Measurements from ENCODE around the gene C9orf78.
A peak's percentile ranks its signal among the peaks of the same experiment; 100 is the strongest.
"Not testable (repeated sequence)": the region's sequence is repeated elsewhere in the genome, so short reads cannot be mapped to it uniquely, and the experiment has no call there.

C9orf78 gene

GRCh38 chr9:129786481-129786880, 48.6 kb downstream of the C9orf78 start:
- no peak for DNase-seq
- no peaks in the 10 kb centered on the region for H3K9me3 ChIP-seq (replicated peaks; ENCODE audit: insufficient read depth, low read length)
- no peak overlapping the region for H3K4me2 ChIP-seq (ENCODE audit: low read depth, low read length)
- H3K27ac ChIP-seq (ENCODE audit: low read length): no peak overlapping the region
- H4K20me1 ChIP-seq (ENCODE audit: insufficient read depth, low read length): no peaks in the 10 kb centered on the region
- no peaks in the 10 kb centered on the region for H3F3A ChIP-seq (ENCODE audit: insufficient read depth, low read length)
- no peaks in the 10 kb centered on the region for H3K79me2 ChIP-seq (ENCODE audit: low read length)
- no peak overlapping the region for H3K4me3 ChIP-seq (ENCODE audit: low read length)
- H2AFZ ChIP-seq (ENCODE audit: low read length): no peak overlapping the region
- no peaks in the 10 kb centered on the region for H3K36me3 ChIP-seq (replicated peaks; ENCODE audit: insufficient read depth, low read length)
- TF ChIP-seq, protein P1, sequence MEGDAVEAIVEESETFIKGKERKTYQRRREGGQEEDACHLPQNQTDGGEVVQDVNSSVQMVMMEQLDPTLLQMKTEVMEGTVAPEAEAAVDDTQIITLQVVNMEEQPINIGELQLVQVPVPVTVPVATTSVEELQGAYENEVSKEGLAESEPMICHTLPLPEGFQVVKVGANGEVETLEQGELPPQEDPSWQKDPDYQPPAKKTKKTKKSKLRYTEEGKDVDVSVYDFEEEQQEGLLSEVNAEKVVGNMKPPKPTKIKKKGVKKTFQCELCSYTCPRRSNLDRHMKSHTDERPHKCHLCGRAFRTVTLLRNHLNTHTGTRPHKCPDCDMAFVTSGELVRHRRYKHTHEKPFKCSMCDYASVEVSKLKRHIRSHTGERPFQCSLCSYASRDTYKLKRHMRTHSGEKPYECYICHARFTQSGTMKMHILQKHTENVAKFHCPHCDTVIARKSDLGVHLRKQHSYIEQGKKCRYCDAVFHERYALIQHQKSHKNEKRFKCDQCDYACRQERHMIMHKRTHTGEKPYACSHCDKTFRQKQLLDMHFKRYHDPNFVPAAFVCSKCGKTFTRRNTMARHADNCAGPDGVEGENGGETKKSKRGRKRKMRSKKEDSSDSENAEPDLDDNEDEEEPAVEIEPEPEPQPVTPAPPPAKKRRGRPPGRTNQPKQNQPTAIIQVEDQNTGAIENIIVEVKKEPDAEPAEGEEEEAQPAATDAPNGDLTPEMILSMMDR (IDR thresholded peaks at IDR 0.05; ENCODE audit: low read length): no peak
- no peak for TF ChIP-seq EZH2phosphoT487 (IDR thresholded peaks at IDR 0.05; ENCODE audit: low read length)
- TF ChIP-seq EZH2 (optimal IDR thresholded peaks at IDR 0.05; ENCODE audit: low read depth, low read length): no peak
- no peaks in the 10 kb centered on the region for H3K4me1 ChIP-seq (ENCODE audit: low read length)
- no peak overlapping the region for H3K9ac ChIP-seq (ENCODE audit: low read length)
- no peaks in the 10 kb centered on the region for H3K9me2 ChIP-seq (replicated peaks; ENCODE audit: insufficient read depth, low read length)
- H3K27me3 ChIP-seq (replicated peaks; ENCODE audit: insufficient read depth, low read length): peaks cover 76% of the 10 kb centered on the region

GRCh38 chr9:129785866-129786265, 49.2 kb downstream of the C9orf78 start:
- H3K9me3 ChIP-seq (replicated peaks; ENCODE audit: insufficient read depth, low read length): no peaks in the 10 kb centered on the region
- no peak overlapping the region for H3K4me3 ChIP-seq (ENCODE audit: low read length)
- H3K9ac ChIP-seq (ENCODE audit: low read length): no peak overlapping the region
- H3K36me3 ChIP-seq (replicated peaks; ENCODE audit: insufficient read depth, low read length): no peaks in the 10 kb centered on the region
- no peaks in the 10 kb centered on the region for H3F3A ChIP-seq (ENCODE audit: insufficient read depth, low read length)
- no peak overlapping the region for H3K4me2 ChIP-seq (ENCODE audit: low read depth, low read length)
- no peak for DNase-seq
- TF ChIP-seq EZH2 (optimal IDR thresholded peaks at IDR 0.05; ENCODE audit: low read depth, low read length) (no peak), EZH2phosphoT487 (IDR thresholded peaks at IDR 0.05; ENCODE audit: low read length) (no peak)
- TF ChIP-seq, protein P1 (IDR thresholded peaks at IDR 0.05; ENCODE audit: low read length): no peak
- H3K27ac ChIP-seq (ENCODE audit: low read length): no peak overlapping the region
- H3K27me3 ChIP-seq (replicated peaks; ENCODE audit: insufficient read depth, low read length): peaks cover 81% of the 10 kb centered on the region
- no peaks in the 10 kb centered on the region for H3K79me2 ChIP-seq (ENCODE audit: low read length)
- no peaks in the 10 kb centered on the region for H3K9me2 ChIP-seq (replicated peaks; ENCODE audit: insufficient read depth, low read length)
- H2AFZ ChIP-seq (ENCODE audit: low read length): no peak overlapping the region
- H4K20me1 ChIP-seq (ENCODE audit: insufficient read depth, low read length): no peaks in the 10 kb centered on the region
- no peaks in the 10 kb centered on the region for H3K4me1 ChIP-seq (ENCODE audit: low read length)

DNA sequence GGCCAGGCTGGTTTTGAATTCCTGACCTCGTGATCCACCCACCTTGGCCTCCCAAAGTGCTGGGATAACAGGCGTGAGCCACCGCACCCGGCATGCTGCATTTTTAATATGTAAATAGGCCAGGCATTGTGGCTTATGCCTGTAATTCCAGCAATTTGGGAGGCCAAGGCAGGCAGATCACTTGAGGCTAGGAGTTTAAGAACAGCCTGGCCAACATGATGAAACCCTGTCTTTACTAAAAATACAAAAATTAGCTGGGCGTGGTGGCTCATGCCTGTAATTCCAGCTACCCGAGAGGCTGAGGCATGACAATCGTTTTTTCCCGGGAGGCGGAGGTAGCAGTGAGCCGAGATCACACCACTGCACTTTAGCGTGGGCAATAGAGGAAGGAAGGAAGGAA, 50.1 kb downstream of the C9orf78 start:
- not testable (repeated sequence) for H2AFZ ChIP-seq (ENCODE audit: low read length); H3K4me2 ChIP-seq (ENCODE audit: low read depth, low read length); H3K4me1 ChIP-seq (ENCODE audit: low read length); H3K36me3 ChIP-seq (replicated peaks; ENCODE audit: insufficient read depth, low read length); DNase-seq; H3K9ac ChIP-seq (ENCODE audit: low read length); H3F3A ChIP-seq (ENCODE audit: insufficient read depth, low read length); H4K20me1 ChIP-seq (ENCODE audit: insufficient read depth, low read length); H3K4me3 ChIP-seq (ENCODE audit: low read length); H3K79me2 ChIP-seq (ENCODE audit: low read length); H3K27ac ChIP-seq (ENCODE audit: low read length); H3K9me3 ChIP-seq (replicated peaks; ENCODE audit: insufficient read depth, low read length); H3K9me2 ChIP-seq (replicated peaks; ENCODE audit: insufficient read depth, low read length)
- peaks cover 87% of the 10 kb centered on the region for H3K27me3 ChIP-seq (replicated peaks; ENCODE audit: insufficient read depth, low read length)

DNA sequence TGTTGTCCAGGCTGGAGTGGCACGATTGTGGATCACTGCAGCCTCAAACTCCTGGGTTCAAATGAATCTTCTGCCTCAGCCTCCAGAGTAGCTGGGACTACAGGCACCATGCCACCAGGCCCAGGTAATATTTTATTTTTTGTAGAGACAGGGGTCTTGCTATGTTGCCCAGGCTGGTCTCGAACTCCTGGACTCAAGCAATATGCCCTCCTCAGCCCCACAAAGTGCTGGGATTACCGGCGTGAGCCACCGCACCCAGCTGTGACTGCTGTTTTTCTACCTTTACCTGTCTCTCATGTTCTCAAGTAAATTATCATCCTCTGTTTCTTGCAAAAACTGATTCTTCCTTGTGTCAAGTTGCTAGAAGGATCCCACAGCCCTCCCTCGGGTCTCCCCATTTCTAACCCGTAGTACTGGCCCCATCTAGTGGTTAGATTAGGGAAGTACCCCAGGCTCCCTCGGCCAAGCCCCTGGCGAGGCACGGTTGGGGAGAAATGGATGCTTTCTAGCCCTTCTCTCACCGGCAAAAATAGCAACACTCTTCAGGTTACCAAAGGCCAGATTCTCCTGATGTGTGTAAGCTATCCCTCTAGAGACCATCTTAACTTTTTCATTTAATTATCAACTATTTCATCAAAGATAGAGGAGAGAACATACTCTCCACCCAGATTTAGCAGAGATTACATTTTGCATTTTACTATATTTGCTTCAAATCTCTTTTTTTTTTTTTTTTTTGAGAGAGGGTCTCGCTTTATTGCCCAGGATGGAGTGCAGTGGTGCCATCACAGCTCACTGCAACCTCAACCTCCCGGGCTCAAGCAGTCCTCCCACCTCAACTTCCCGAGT, 51.3 kb downstream of the C9orf78 start:
- Histone ChIP-seq H2AFZ (ENCODE audit: low read length) (no peak overlapping the region), H3F3A (ENCODE audit: insufficient read depth, low read length) (no peaks in the 10 kb centered on the region), H3K9me3 (replicated peaks; ENCODE audit: insufficient read depth, low read length) (no peaks in the 10 kb centered on the region), H3K27me3 (replicated peaks; ENCODE audit: insufficient read depth, low read length) (peaks cover 84% of the 10 kb centered on the region), H3K27ac (ENCODE audit: low read length) (no peak overlapping the region), H4K20me1 (ENCODE audit: insufficient read depth, low read length) (no peaks in the 10 kb centered on the region), H3K4me3 (ENCODE audit: low read length) (no peak overlapping the region), H3K9ac (ENCODE audit: low read length) (no peak overlapping the region), H3K79me2 (ENCODE audit: low read length) (no peaks in the 10 kb centered on the region), H3K4me1 (ENCODE audit: low read length) (no peaks in the 10 kb centered on the region), H3K4me2 (ENCODE audit: low read depth, low read length) (no peak overlapping the region), H3K9me2 (replicated peaks; ENCODE audit: insufficient read depth, low read length) (no peaks in the 10 kb centered on the region), H3K36me3 (replicated peaks; ENCODE audit: insufficient read depth, low read length) (no peaks in the 10 kb centered on the region)
- TF ChIP-seq EZH2phosphoT487 (IDR thresholded peaks at IDR 0.05; ENCODE audit: low read length) (no peak), EZH2 (optimal IDR thresholded peaks at IDR 0.05; ENCODE audit: low read depth, low read length) (no peak)
- TF ChIP-seq, protein P1 (IDR thresholded peaks at IDR 0.05; ENCODE audit: low read length): peak; percentile 85
- peak; percentile 61 for DNase-seq

Data from MM.1S (cell line).